ENCODE results near the gene TGOLN2.

DNA sequence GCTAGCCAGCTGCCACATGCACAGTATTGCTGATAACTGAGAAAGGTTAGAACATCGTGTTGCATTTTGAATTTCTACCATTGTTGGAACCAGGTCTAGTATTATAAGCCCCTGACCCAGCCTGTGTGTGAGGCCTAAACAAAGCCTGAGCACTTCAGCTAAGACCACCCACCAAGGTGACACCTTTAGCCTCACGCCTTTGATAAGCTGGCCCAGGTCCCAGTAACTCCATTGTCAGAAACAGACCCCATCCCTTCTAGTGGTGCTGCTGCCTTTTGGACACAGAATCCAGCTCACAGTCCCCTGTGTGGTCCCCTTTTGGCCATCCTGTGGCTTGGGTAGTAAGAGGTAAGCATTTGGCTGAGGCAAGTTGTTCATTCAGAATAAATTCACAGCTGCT is 28.4 kb upstream of the TGOLN2 start:
- TF ChIP-seq CTCF (IDR thresholded peaks at IDR 0.05) (no peak), POLR2A (IDR thresholded peaks at IDR 0.05) (no peak), POLR2AphosphoS5 (IDR thresholded peaks at IDR 0.05) (no peak)

Data from prostate gland (tissue), 2 donors.